Measurements from ENCODE around the gene AOC2.

AOC2 gene

GRCh38 chr17:42832213-42832933 is 12.0 kb upstream of the AOC2 start:
- peak overlapping the region; percentile 92 for H3K27ac ChIP-seq
- peaks cover 34% of the 10 kb centered on the region; the same call in 1 of the 2 replicates for H4K20me1 ChIP-seq
- H3K36me3 ChIP-seq, result peaks cover 29% of the 10 kb centered on the region
- peak overlapping the region; percentile 95 for H3K4me2 ChIP-seq
- H3K4me1 ChIP-seq, result peaks cover 26% of the 10 kb centered on the region
- H3K27me3 ChIP-seq, result no peaks in the 10 kb centered on the region
- no peak for TF ChIP-seq Cebpa-rat (IDR thresholded peaks at IDR 0.05)
- H3K4me3 ChIP-seq, result peak overlapping the region; percentile 83
- H3K9me3 ChIP-seq, result no peaks in the 10 kb centered on the region
- peak overlapping the region; percentile 95 for H3K9ac ChIP-seq

GRCh38 chr17:42832934-42833766 is 11.2 kb upstream of the AOC2 start, which contains the start of gene PSME3:
Gene PSME3 (plus strand): TSS chr17:42833397. CDS start chr17:42833632, 235 bp downstream.
- peak within 1 kb of the TSS; percentile 92 for H3K27ac ChIP-seq
- H3K4me3 ChIP-seq, result peak within 1 kb of the TSS; percentile 83
- no peaks in the 10 kb centered on the region for H3K9me3 ChIP-seq
- peak within 1 kb of the TSS; percentile 95 for H3K9ac ChIP-seq
- peaks cover 36% of the 10 kb centered on the region for H3K36me3 ChIP-seq
- H3K4me2 ChIP-seq, result peak within 1 kb of the TSS; percentile 95
- H3K4me1 ChIP-seq, result peaks cover 26% of the 10 kb centered on the region
- no peaks in the 10 kb centered on the region for H3K27me3 ChIP-seq
- peaks cover 42% of the 10 kb centered on the region; the same call in 1 of the 2 replicates for H4K20me1 ChIP-seq
- no peak for TF ChIP-seq Cebpa-rat (IDR thresholded peaks at IDR 0.05)

GRCh38 chr17:42833767-42834422 is 10.5 kb upstream of the AOC2 start:
- Histone ChIP-seq H3K27me3 (no peaks in the 10 kb centered on the region), H4K20me1 (peaks cover 44% of the 10 kb centered on the region; the same call in 1 of the 2 replicates), H3K4me2 (peak overlapping the region; percentile 95), H3K9ac (peak overlapping the region; percentile 95), H3K4me3 (peak overlapping the region; percentile 83), H3K27ac (peak overlapping the region; percentile 92), H3K9me3 (no peaks in the 10 kb centered on the region), H3K36me3 (peaks cover 44% of the 10 kb centered on the region), H3K4me1 (peaks cover 26% of the 10 kb centered on the region)
- TF ChIP-seq Cebpa-rat (IDR thresholded peaks at IDR 0.05), result no peak

- Histone ChIP-seq H3K36me3 (peaks cover 62% of the 10 kb centered on the region), H3K27me3 (no peaks in the 10 kb centered on the region), H3K4me1 (peaks cover 26% of the 10 kb centered on the region), H3K4me2 (no peak overlapping the region), H3K9me3 (no peaks in the 10 kb centered on the region), H4K20me1 (peaks cover 44% of the 10 kb centered on the region; the same call in 1 of the 2 replicates), H3K9ac (no peak overlapping the region), H3K4me3 (no peak overlapping the region), H3K27ac (no peak overlapping the region)
- TF ChIP-seq Cebpa-rat (IDR thresholded peaks at IDR 0.05), result no peak
Measured at GRCh38 chr17:42835732-42836131, 8.6 kb upstream of the AOC2 start.

GRCh38 chr17:42841975-42842685 is 2.2 kb upstream of the AOC2 start:
- no peak overlapping the region for H3K9ac ChIP-seq
- peaks cover 93% of the 10 kb centered on the region for H3K36me3 ChIP-seq
- H3K9me3 ChIP-seq, result no peaks in the 10 kb centered on the region
- no peak for TF ChIP-seq Cebpa-rat (IDR thresholded peaks at IDR 0.05)
- H3K4me1 ChIP-seq, result no peaks in the 10 kb centered on the region
- H3K27me3 ChIP-seq, result no peaks in the 10 kb centered on the region
- no peak overlapping the region for H3K4me3 ChIP-seq
- peaks cover 57% of the 10 kb centered on the region for H4K20me1 ChIP-seq
- no peak overlapping the region for H3K27ac ChIP-seq
- no peak overlapping the region for H3K4me2 ChIP-seq

- no peak overlapping the region for H3K4me2 ChIP-seq
Measured at GRCh38 chr17:42843358-42843934, 934 bp upstream of the AOC2 start.

GRCh38 chr17:42844761-42845555 is 578 bp downstream of the AOC2 start:
- 0 out of 2 replicates have a peak, but pooled peaks cover 5% of the 10 kb centered on the region for H3K4me1 ChIP-seq
- H3K9ac ChIP-seq, result no peak overlapping the region
- no peaks in the 10 kb centered on the region for H3K9me3 ChIP-seq
- H3K27me3 ChIP-seq, result no peaks in the 10 kb centered on the region
- H4K20me1 ChIP-seq, result peaks cover 47% of the 10 kb centered on the region
- no peak overlapping the region for H3K27ac ChIP-seq
- peaks cover 64% of the 10 kb centered on the region for H3K36me3 ChIP-seq
- H3K4me2 ChIP-seq, result no peak overlapping the region
- TF ChIP-seq Cebpa-rat (IDR thresholded peaks at IDR 0.05), result no peak
- no peak overlapping the region for H3K4me3 ChIP-seq

More at GRCh38 chr17:42843358-42843934, 934 bp upstream of the AOC2 start:
- Histone ChIP-seq H3K4me1 (no peaks in the 10 kb centered on the region), H3K9ac (no peak overlapping the region), H3K27me3 (no peaks in the 10 kb centered on the region), H3K36me3 (peaks cover 80% of the 10 kb centered on the region), H3K9me3 (no peaks in the 10 kb centered on the region), H3K27ac (no peak overlapping the region), H3K4me3 (no peak overlapping the region), H4K20me1 (peaks cover 47% of the 10 kb centered on the region)
- no peak for TF ChIP-seq Cebpa-rat (IDR thresholded peaks at IDR 0.05)

- Histone ChIP-seq H4K20me1 (peaks cover 47% of the 10 kb centered on the region), H3K9me3 (no peaks in the 10 kb centered on the region), H3K4me2 (no peak overlapping the region), H3K4me1 (0 out of 2 replicates have a peak, but pooled peaks cover 7% of the 10 kb centered on the region), H3K36me3 (peaks cover 59% of the 10 kb centered on the region), H3K27ac (no peak overlapping the region), H3K27me3 (no peaks in the 10 kb centered on the region), H3K9ac (no peak overlapping the region), H3K4me3 (no peak overlapping the region)
- TF ChIP-seq Cebpa-rat (IDR thresholded peaks at IDR 0.05), result no peak
Measured at GRCh38 chr17:42845556-42845917, 1.2 kb downstream of the AOC2 start.

All from BLaER1 (cell line).